Progenitor cell of endocrine pancreas (in vitro differentiated cells): Measurements from ENCODE around the gene ITGB3. TPM values are rescaled to one million over a fixed set of nuclear protein-coding genes. Genes with fewer than 3 reads are reported as not detected.

Experiments
- DNase-seq: peaks from one replicate; pipeline ENCODE4 v3.0.0; 2021; ENCODE audit warnings: low spot score; ENCODE audit not compliant: unreplicated experiment
- H3K27ac Mint-ChIP-seq: 2 replicates; pipeline ENCODE4 v1.8.0; 2021; ENCODE audit warnings: mild to moderate bottlenecking, moderate library complexity, mixed read lengths
- H3K27me3 Mint-ChIP-seq: 2 replicates; pipeline ENCODE4 v1.8.0; 2021; ENCODE audit warnings: mixed read lengths
- H3K36me3 Mint-ChIP-seq: 2 replicates; pipeline ENCODE4 v1.8.0; 2022; ENCODE audit warnings: mixed read lengths; ENCODE audit not compliant: insufficient read depth
- H3K4me1 Mint-ChIP-seq: 2 replicates; pipeline ENCODE4 v1.8.0; 2021; ENCODE audit warnings: low read depth, mixed read lengths
- H3K4me3 Mint-ChIP-seq: 2 replicates; pipeline ENCODE4 v1.8.0; 2021; ENCODE audit warnings: low read depth, mild to moderate bottlenecking, moderate library complexity, mixed read lengths
- H3K9me3 Mint-ChIP-seq: 2 replicates; pipeline ENCODE4 v1.8.0; 2021; ENCODE audit warnings: low read depth, mixed read lengths
- CTCF ChIP-seq: fragments of 200-600 bp; sonication (generic); IDR thresholded peaks from one replicate; pipeline ENCODE4 v1.5.0; 2021; ENCODE audit warnings: antibody characterized with exemption, mild to moderate bottlenecking; ENCODE audit not compliant: unreplicated experiment
- total RNA-seq: library from RNA; stranded (reverse); gene quantifications from 2 replicates; pipeline ENCODE4 v1.2.1, GENCODE V29; 2021

Gene ITGB3
- total RNA-seq, 1 donor from 2014 or later: not detected

GRCh38 chr17:47318197-47318918 lies 64.7 kb downstream of the ITGB3 start:
- no peak for TF ChIP-seq CTCF
- DNase-seq: no peak
- Mint-ChIP-seq H3K27me3 (peaks cover 4% of the 10 kb centered on the region), H3K36me3 (no peaks in the 10 kb centered on the region), H3K4me3 (no peak overlapping the region), H3K4me1 (peaks cover 6% of the 10 kb centered on the region), H3K27ac (no peak overlapping the region), H3K9me3 (peaks cover 5% of the 10 kb centered on the region)

GRCh38 chr17:47320879-47321502 lies 67.4 kb downstream of the ITGB3 start:
- Mint-ChIP-seq H3K4me3 (no peak overlapping the region), H3K27me3 (peaks cover 12% of the 10 kb centered on the region), H3K9me3 (peaks cover 5% of the 10 kb centered on the region), H3K27ac (no peak overlapping the region), H3K36me3 (no peaks in the 10 kb centered on the region), H3K4me1 (peaks cover 4% of the 10 kb centered on the region)
- no peak for TF ChIP-seq CTCF
- DNase-seq: no peak

GRCh38 chr17:47323382-47324223 lies 70.0 kb downstream of the ITGB3 start, which contains the start of gene EFCAB13:
Gene EFCAB13, plus strand, starts transcription at chr17:47323955. Its CDS starts 4,399 bp downstream, at chr17:47328354.
- peaks cover 4% of the 10 kb centered on the region for H3K4me1 Mint-ChIP-seq
- peak within 1 kb of the TSS; percentile 87 for H3K4me3 Mint-ChIP-seq
- peaks cover 12% of the 10 kb centered on the region for H3K27me3 Mint-ChIP-seq
- peak within 1 kb of the TSS; percentile 98 for H3K27ac Mint-ChIP-seq
- TF ChIP-seq CTCF: peak; percentile 47
- H3K9me3 Mint-ChIP-seq: peaks cover 5% of the 10 kb centered on the region
- peak; percentile 85 for DNase-seq
- no peaks in the 10 kb centered on the region for H3K36me3 Mint-ChIP-seq

GRCh38 chr17:47324224-47325020 lies 70.8 kb downstream of the ITGB3 start:
- DNase-seq: no peak
- Mint-ChIP-seq H3K36me3 (no peaks in the 10 kb centered on the region), H3K9me3 (peaks cover 5% of the 10 kb centered on the region), H3K4me1 (peaks cover 7% of the 10 kb centered on the region), H3K27me3 (peaks cover 12% of the 10 kb centered on the region), H3K27ac (peak overlapping the region; percentile 98), H3K4me3 (peak overlapping the region; percentile 87)
- no peak for TF ChIP-seq CTCF
